Neural progenitor cell (in vitro differentiated cells): ENCODE results near the gene EPN2. TPM values are rescaled to one million over a fixed set of nuclear protein-coding genes. Genes with fewer than 3 reads are reported as not detected.

Experiments used
- DNase-seq: peaks from one replicate; pipeline ENCODE4 v3.0.0-alpha.2; 2016; ENCODE audit warnings: low spot score
- H2AFZ ChIP-seq: fragments of 200-600 bp; sonication (generic); replicated peaks from 2 replicates; pipeline ENCODE4 v1.6.1; 2016; ENCODE audit warnings: antibody characterized with exemption
- H3F3A ChIP-seq: fragments of 200-600 bp; sonication (generic); 2 replicates; pipeline ENCODE4 v1.6.1; 2016; ENCODE audit warnings: antibody characterized with exemption, low read depth
- H3K27ac ChIP-seq: fragments of 200-600 bp; sonication (generic); 2 replicates; pipeline ENCODE4 v1.5.1; 2016; ENCODE audit warnings: mild to moderate bottlenecking
- H3K27me3 ChIP-seq: fragments of 200-600 bp; sonication (generic); 2 replicates; pipeline ENCODE4 v1.6.1; 2016; ENCODE audit warnings: mild to moderate bottlenecking, moderate library complexity
- H3K36me3 ChIP-seq: fragments of 200-600 bp; sonication (generic); 2 replicates; pipeline ENCODE4 v1.5.1; 2016
- H3K4me1 ChIP-seq: fragments of 200-600 bp; sonication (generic); 2 replicates; pipeline ENCODE4 v1.6.1; 2016; ENCODE audit warnings: mixed run types
- H3K4me2 ChIP-seq: fragments of 200-600 bp; sonication (generic); 2 replicates; pipeline ENCODE4 v1.6.1; 2016
- H3K4me3 ChIP-seq: fragments of 200-600 bp; sonication (generic); 2 replicates; pipeline ENCODE4 v1.5.1; 2016
- H3K79me2 ChIP-seq: fragments of 200-600 bp; sonication (generic); 2 replicates; pipeline ENCODE4 v1.6.1; 2016; ENCODE audit warnings: low read depth
- H3K9ac ChIP-seq: fragments of 200-600 bp; sonication (generic); 2 replicates; pipeline ENCODE4 v1.6.1; 2016
- H3K9me3 ChIP-seq: fragments of 200-600 bp; sonication (generic); 2 replicates; pipeline ENCODE4 v1.5.1; 2016; ENCODE audit warnings: low read depth
- H4K20me1 ChIP-seq: fragments of 200-600 bp; sonication (generic); 2 replicates; pipeline ENCODE4 v1.6.1; 2016; ENCODE audit warnings: low read depth
- H3K27ac Mint-ChIP-seq: 3 replicates; pipeline ENCODE4 v1.8.0; 2021; ENCODE audit warnings: mixed read lengths
- H3K27me3 Mint-ChIP-seq: 2 replicates; pipeline ENCODE4 v1.8.0; 2022; ENCODE audit warnings: low read depth, mild to moderate bottlenecking, inconsistent platforms, moderate library complexity, mixed read lengths; ENCODE audit not compliant: insufficient read depth
- H3K36me3 Mint-ChIP-seq: 3 replicates; pipeline ENCODE4 v1.8.0; 2021; ENCODE audit warnings: mixed read lengths
- H3K4me1 Mint-ChIP-seq: 3 replicates; pipeline ENCODE4 v1.8.0; 2021; ENCODE audit warnings: mixed read lengths
- H3K4me3 Mint-ChIP-seq: 3 replicates; pipeline ENCODE4 v1.8.0; 2021; ENCODE audit warnings: mild to moderate bottlenecking, moderate library complexity, mixed read lengths
- H3K9me3 Mint-ChIP-seq: 3 replicates; pipeline ENCODE4 v1.8.0; 2020; ENCODE audit warnings: mixed read lengths
- EZH2 ChIP-seq: fragments of 200-600 bp; sonication (generic); IDR thresholded peaks from 2 replicates; pipeline ENCODE4 v1.6.1; 2017; ENCODE audit warnings: antibody characterized with exemption, mild to moderate bottlenecking, moderate library complexity
- EZH2phosphoT487 ChIP-seq: fragments of 200-600 bp; sonication (generic); IDR thresholded peaks from 2 replicates; pipeline ENCODE4 v1.6.1; 2017; ENCODE audit warnings: antibody characterized with exemption
- total RNA-seq: library from RNA; depleted of rRNA; stranded (reverse); fragments of >200 nt; gene quantifications from 2 replicates; pipeline ENCODE4 v1.2.3, GENCODE V29; 2015; ENCODE audit warnings: low replicate concordance
- TF ChIP-seq, protein P1 (sequence below): fragments of 200-600 bp; sonication (generic); IDR thresholded peaks from 2 replicates; pipeline ENCODE4 v1.5.1; 2017; ENCODE audit warnings: antibody characterized with exemption, mild to moderate bottlenecking

The EPN2 gene
- total RNA-seq, 1 donor from 2014 or later = 30.5 TPM

- Histone ChIP-seq H3K79me2 (peaks cover 77% of the 10 kb centered on the region), H2AFZ (no peak overlapping the region), H3K36me3 (no peaks in the 10 kb centered on the region), H3K9me3 (no peaks in the 10 kb centered on the region), H3K4me1 (peaks cover 8% of the 10 kb centered on the region), H3K4me2 (no peak overlapping the region), H4K20me1 (peaks cover 97% of the 10 kb centered on the region), H3K4me3 (no peak overlapping the region), H3K9ac (no peak overlapping the region), H3K27me3 (no peaks in the 10 kb centered on the region), H3F3A (no peaks in the 10 kb centered on the region), H3K27ac (no peak overlapping the region)
- Mint-ChIP-seq H3K27me3 (peaks cover 2% of the 10 kb centered on the region), H3K27ac (no peak overlapping the region), H3K36me3 (peaks cover 2% of the 10 kb centered on the region), H3K4me3 (no peak overlapping the region), H3K4me1 (peaks cover 48% of the 10 kb centered on the region), H3K9me3 (no peaks in the 10 kb centered on the region)
- no peak for DNase-seq
- TF ChIP-seq EZH2 = no peak
- TF ChIP-seq, protein P1, sequence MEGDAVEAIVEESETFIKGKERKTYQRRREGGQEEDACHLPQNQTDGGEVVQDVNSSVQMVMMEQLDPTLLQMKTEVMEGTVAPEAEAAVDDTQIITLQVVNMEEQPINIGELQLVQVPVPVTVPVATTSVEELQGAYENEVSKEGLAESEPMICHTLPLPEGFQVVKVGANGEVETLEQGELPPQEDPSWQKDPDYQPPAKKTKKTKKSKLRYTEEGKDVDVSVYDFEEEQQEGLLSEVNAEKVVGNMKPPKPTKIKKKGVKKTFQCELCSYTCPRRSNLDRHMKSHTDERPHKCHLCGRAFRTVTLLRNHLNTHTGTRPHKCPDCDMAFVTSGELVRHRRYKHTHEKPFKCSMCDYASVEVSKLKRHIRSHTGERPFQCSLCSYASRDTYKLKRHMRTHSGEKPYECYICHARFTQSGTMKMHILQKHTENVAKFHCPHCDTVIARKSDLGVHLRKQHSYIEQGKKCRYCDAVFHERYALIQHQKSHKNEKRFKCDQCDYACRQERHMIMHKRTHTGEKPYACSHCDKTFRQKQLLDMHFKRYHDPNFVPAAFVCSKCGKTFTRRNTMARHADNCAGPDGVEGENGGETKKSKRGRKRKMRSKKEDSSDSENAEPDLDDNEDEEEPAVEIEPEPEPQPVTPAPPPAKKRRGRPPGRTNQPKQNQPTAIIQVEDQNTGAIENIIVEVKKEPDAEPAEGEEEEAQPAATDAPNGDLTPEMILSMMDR = no peak
- no peak for TF ChIP-seq EZH2phosphoT487
Observed at GRCh38 chr17:19264681-19265080, 27.5 kb downstream of the EPN2 start.

DNA sequence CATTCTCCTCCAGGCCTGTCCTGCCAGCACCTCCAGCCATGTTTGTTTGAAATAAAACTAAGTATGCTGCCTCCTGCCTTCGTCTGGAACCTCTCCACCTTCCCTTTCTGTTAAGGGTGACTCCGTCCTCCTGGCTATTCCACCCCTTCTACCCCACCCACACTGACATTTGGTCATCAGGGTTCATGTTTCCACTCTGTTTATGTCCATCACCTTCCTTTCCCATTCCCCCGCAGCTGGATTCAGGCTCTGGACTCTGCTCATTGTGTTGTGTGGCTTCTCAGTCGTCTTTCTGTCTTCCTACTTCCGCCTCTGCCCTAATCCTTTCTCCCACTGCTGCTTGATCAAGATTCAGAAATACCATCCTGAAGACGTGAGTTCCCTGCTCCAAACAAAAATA is 28.6 kb downstream of the EPN2 start:
- Mint-ChIP-seq H3K9me3 (no peaks in the 10 kb centered on the region), H3K36me3 (peaks cover 2% of the 10 kb centered on the region), H3K4me1 (peaks cover 48% of the 10 kb centered on the region), H3K4me3 (no peak overlapping the region), H3K27ac (no peak overlapping the region), H3K27me3 (peaks cover 2% of the 10 kb centered on the region)
- H3K4me1 ChIP-seq = peaks cover 19% of the 10 kb centered on the region
- H2AFZ ChIP-seq = no peak overlapping the region
- peaks cover 97% of the 10 kb centered on the region for H4K20me1 ChIP-seq
- no peaks in the 10 kb centered on the region for H3K9me3 ChIP-seq
- no peaks in the 10 kb centered on the region for H3F3A ChIP-seq
- no peak overlapping the region for H3K9ac ChIP-seq
- H3K4me2 ChIP-seq = no peak overlapping the region
- H3K27ac ChIP-seq = no peak overlapping the region
- peaks cover 75% of the 10 kb centered on the region for H3K79me2 ChIP-seq
- H3K36me3 ChIP-seq = no peaks in the 10 kb centered on the region
- no peak for DNase-seq
- H3K4me3 ChIP-seq = no peak overlapping the region
- TF ChIP-seq EZH2phosphoT487 = no peak
- TF ChIP-seq, protein P1 = no peak
- H3K27me3 ChIP-seq = no peaks in the 10 kb centered on the region

- Histone ChIP-seq H3K27ac (no peak overlapping the region), H3K79me2 (peaks cover 70% of the 10 kb centered on the region), H3K9me3 (no peaks in the 10 kb centered on the region), H3K4me2 (no peak overlapping the region), H3K4me3 (no peak overlapping the region), H3K9ac (no peak overlapping the region), H4K20me1 (peaks cover 95% of the 10 kb centered on the region), H3K36me3 (no peaks in the 10 kb centered on the region), H3K27me3 (no peaks in the 10 kb centered on the region), H2AFZ (no peak overlapping the region), H3K4me1 (peaks cover 26% of the 10 kb centered on the region), H3F3A (no peaks in the 10 kb centered on the region)
- Mint-ChIP-seq H3K27ac (no peak overlapping the region), H3K36me3 (peaks cover 5% of the 10 kb centered on the region), H3K4me3 (no peak overlapping the region), H3K9me3 (no peaks in the 10 kb centered on the region), H3K4me1 (peaks cover 54% of the 10 kb centered on the region), H3K27me3 (peaks cover 2% of the 10 kb centered on the region)
- no peak for DNase-seq
- TF ChIP-seq, protein P1 = no peak
- TF ChIP-seq EZH2 = no peak
- no peak for TF ChIP-seq EZH2phosphoT487
Observed at GRCh38 chr17:19268611-19269010, 31.4 kb downstream of the EPN2 start.
